DMS79 (cell line): ENCODE measurements around the gene POLD2.
"Not testable (repeated sequence)": the region's sequence is repeated elsewhere in the genome, so short reads cannot be mapped to it uniquely, and the experiment has no call there.

Experiments used
- DNase-seq: peaks from one replicate; lab custom pipeline; 2025; lab: John Stamatoyannopoulos, UW

The POLD2 gene

DNA sequence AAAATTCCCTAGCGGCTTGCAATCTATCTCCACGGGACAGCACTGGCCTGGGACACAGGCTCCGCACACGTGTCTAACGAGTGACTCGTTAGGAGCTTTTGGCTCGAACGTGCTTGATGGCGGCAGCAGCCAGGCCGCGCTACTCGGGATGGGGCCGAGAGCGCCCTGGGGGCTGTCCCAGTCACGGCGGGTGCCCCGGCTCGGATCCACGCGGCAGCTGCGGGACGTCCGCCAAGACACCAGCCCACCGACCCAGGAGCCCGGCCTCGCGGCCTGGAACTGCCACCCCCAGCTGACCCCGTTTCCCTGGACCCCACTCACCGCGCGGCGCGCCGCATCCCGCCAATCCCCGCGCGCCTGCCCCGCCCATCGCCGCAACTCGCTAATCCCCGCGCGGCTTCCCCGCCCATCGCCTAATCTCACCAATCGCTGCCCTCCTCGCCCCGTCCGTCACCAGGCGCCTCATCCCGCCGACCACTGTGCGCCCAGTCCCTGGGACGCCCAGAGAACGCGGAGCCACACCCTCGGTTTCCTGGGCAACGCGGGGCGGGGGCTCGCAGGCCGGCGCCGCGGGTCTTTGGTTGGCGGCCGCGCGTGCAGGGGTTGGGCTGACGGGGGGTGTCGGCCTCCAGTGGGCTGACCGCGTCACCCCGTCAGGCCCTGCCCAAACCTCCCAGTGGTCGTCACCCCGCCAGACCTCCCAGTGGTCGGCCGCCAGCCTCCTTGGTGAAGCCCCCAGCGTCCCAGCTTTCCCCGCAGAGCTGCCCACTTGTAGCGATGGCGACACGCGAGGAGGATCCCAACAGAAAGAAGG is at the start of gene POLD2:
Gene POLD2 (minus strand): TSS at position 359 of the 814 bp plus-strand sequence. CDS start 1,495 bp downstream, outside the sequence.
- DNase-seq = peak; percentile 98

DNA sequence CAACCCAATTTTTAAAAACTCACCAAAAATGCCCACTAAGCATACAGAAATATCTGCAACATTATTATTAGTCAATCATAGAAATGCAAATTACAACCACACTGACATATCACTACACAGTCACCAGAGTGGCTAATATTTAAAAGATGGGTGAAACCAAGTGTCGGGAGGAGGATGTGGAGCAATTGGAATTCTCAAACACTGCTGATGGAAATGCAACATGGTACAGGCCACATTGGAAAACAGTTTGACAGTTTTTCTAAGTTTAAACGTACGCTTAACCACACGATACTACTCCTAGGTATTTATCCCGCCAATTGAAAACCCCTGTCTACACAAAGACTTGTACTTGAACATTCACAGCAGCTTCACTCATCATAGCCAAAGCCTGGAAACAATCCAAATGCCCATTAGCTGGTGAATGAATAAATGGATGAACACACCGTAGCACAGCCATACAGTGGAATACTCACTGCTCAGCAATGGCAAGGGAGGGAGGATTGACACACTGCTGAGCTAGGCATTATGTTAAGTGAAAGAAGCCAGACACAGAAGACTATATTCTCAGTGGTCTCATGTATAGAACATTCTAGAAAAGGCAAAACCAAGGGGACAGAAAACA is 49.6 kb upstream of the POLD2 start:
- DNase-seq = peak; percentile 99

DNA sequence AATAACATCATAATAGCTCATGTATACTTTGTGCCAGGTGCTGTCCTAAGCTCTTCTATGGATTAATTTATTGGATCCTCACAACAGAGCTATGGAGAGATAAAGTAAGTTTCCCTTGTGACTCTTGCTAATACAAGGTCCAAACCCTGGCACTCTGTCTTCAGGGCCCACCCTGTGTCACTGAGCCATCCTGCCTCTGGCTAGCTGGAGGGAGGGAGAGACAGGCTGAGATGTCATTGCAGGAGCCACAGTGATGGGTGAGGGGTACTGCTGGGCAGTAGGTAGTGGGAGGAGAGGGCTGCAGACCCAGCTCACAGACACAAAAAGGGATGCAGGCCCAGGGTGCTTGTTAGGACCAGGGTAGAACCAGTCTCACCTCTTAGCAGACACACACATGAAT is 49.0 kb upstream of the POLD2 start:
- no peak for DNase-seq

DNA sequence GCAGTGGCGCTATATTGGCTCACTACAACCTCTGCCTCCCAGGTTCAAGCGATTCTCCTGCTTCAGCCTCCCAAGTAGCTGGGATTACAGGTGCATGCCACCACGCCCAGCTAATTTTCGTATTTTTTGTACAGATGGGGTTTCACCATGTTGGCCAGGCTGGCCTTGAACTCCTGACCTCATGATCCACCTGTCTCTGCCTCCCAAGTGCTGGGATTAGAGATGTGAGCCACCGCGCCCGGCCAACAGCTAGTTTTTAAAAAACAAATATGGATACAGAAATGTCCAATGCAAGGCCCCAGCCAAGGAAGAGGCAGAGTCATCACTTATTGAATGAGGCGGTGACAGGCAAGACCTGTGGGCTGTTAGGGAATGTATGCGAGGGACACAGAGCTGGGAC is 48.6 kb upstream of the POLD2 start:
- not testable (repeated sequence) for DNase-seq

DNA sequence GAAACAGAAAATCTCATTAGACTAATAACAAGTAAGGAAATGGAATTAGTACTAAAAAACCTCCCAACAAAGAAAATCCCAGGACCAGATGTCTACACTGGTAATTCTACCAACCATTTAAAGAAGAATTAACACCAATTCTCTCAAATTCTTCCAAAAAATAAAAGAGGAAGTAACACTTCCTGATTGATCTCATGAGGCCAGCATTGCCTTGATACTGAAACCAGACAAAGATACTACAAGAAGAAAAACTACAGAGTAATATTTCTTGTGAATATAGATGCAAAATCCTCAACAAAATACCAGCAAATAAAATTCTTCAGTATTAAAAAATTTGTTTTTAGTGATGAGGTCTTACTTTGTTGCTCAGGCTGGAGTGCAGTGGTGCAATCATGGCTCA is 44.6 kb upstream of the POLD2 start:
- no peak for DNase-seq

DNA sequence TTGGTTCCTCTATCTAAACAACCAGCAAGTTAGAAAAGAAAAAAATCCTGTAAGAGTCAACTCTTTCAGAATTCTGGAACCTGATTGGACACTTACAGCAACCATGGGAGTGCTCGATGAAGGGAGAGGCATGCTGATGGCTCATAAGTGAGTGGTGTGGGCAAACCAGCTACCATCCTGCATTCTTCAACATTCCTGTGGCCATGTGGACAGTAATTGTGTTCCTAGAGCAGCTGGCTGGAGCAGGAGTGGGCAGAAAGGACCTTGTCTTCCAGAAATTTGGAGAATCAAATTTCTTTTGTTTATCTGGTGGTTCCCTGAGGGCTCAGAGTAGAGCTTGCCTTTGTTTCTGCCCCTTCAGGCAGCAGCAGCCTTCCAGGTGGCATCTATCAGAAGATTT is 40.2 kb upstream of the POLD2 start:
- peak; percentile 62 for DNase-seq

DNA sequence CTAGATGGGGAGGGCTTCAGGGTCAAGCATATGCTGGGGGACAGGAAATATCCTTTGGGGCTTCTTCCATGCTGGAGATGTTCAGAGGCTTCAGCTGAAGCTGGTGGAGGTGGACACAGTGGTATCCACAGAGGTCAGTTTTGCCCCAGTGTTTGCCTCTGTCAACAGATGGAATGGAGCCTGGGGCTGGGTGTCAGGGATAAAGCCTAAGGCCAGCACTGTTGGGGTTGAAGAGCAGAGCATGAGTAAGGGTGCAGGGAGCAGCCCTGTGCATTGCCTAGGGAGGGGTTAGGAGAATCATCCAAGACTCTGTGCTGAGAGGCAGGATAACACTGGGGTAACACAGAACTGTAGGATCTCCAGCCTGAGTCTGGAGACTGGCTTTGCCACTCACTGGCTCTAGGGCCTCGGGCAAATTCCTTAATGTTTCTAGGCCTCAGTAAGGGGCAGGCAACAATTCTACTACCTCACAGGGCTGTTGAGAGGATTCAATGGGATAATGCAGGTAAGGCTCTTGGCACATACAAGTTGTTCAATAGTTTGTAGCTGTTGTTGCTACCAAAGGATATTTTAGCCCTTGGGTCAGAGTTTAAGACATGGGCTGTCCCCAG is 39.5 kb upstream of the POLD2 start:
- no peak for DNase-seq

DNA sequence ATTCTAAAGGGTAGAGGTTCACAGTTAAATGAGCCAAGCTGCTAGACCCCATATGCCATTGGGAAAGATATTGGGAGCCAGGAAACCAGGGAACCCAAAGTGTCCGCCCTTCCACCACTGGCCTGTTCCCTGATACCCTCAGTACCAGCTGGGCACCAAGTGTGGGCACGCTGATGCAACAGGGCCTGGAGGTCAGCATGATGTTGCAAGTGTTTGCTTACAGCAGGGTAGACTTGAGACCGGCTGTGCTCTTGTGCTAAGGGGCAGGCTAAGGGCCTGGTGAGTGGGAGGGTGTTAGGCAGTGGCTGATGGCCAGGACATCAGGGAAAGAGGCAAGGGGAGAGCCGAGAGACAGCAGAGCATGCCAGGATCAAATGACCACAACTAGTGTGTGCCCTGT is 38.8 kb upstream of the POLD2 start:
- no peak for DNase-seq

DNA sequence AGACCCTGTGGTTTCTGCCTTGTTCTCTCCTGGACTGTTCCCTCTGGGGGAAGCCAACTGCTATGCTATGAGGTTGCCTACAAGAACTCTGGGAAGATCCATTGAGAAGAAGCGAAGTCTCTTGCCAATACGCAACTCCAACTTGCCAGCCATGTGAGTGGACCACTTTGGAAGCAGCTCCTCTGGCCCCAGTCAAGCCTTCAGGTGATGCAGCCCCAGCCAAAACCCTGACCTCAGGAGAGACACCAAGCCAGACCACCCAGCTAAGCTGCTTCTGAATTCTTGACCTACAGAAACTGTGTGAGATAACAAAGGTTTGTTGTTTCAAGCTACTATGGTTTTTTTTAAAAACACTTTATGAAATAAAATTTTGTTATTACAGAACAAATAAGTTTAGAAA is 38.0 kb upstream of the POLD2 start:
- DNase-seq = no peak

DNA sequence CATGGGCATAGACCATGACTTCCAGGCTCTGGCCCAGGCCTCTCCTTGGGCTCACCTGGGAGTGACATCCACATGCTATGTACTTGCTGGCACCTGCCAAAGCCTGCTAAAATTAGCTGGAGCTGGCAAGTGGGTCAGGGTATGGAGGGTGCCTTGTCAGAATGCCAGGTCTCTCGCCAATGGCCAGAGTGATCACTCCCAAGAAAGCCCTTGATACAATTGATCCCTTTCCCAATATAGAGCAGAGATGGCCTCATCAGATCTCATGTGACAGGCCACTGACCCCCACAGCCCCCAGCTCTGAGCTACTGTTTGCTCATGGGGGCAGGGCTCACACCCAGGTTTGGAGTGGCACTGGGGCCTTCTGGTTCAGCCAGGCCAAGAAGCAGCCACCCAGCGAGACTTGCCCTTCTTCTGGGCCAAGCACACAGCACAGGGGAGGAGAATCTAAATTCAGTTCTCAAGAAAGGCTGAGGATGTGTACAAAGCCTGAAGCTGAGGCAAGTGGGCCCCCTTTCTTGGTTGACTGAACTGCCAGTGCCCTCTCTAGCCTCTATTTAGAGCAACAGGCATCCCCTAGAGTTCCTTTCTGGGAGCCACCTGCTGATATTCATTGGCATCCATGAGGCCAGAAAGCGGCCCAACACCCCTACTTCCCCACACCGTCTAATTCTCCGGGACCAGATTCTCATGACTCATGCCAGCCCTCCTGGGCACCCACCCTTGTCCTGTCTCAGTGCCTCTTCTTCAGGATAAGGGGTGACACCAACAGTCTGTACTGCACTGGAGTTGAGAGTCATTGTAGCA is 36.7 kb upstream of the POLD2 start:
- DNase-seq = no peak

DNA sequence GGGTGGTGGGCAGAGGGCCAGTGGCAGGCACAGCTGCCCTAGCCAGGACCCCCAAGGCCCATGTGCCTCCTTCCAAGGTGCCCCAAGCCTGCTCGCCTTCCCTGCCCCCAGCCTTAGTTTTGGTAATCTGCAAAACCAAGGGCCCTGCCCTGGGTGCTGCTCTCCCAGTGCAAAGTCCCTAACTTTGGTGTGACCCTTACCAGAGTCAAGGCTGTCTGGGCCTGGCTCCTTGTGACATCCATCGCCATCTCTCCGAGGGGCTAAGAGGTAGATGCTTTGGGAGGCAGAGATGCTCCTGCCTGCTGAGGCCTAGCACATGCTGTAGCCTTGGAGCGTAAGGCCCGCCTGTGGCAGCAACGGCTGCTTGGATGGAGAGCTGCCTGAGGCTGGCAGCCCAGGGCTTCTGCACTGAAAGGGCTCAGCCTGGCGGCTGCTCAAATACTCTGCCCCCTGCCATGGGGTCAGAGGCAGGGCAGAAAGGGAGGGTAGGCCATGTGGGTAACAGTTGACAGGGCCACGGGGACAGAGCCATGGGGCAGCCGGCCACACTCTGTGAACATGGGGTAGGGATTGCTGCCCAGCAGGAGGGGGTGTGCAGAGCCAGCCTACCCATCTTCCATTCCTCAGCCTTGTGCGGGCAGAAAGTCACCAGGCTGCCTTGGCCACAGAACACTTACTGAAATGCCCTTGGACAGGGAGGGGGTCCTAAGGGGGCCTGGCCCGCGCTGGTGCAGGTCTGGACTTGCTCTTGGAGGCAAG is 35.7 kb upstream of the POLD2 start:
- no peak for DNase-seq

DNA sequence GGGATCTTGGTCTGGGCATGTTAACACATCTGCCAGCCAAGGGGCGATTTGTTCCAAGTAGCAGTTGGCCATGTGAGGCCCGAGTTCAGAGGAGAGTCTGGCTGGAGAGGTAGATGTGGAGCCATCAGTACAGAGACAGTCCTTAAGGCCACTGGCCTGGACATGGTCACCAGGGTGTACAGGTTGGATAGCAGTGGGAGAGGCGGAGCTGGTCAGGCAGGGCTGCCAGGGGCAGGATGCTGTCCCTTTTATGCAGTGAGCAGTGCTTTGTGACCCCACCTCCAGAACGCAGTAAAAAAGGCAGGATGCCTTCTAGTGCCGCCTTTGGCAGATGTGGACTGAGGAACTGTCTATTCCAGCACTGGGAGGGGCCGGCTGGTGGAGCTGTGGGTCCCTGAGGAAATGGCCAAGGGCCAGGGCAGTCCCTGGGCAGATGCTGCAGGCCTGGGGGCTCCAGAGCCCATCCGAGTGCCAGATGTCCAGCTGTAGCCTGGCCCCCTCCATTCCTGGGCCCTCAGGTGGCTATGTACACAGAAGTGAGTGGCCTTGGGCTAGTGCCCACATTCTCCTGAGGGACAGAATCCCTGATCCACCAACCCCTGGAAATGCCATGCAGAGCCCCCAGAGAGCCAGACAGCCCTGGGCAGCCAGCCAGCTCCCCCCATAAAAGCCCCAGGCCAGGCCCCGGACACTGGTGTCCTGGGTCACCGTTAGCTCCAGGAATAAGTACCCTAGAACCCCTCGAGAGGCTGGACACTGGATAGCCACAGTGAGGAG is 34.9 kb upstream of the POLD2 start:
- no peak for DNase-seq

DNA sequence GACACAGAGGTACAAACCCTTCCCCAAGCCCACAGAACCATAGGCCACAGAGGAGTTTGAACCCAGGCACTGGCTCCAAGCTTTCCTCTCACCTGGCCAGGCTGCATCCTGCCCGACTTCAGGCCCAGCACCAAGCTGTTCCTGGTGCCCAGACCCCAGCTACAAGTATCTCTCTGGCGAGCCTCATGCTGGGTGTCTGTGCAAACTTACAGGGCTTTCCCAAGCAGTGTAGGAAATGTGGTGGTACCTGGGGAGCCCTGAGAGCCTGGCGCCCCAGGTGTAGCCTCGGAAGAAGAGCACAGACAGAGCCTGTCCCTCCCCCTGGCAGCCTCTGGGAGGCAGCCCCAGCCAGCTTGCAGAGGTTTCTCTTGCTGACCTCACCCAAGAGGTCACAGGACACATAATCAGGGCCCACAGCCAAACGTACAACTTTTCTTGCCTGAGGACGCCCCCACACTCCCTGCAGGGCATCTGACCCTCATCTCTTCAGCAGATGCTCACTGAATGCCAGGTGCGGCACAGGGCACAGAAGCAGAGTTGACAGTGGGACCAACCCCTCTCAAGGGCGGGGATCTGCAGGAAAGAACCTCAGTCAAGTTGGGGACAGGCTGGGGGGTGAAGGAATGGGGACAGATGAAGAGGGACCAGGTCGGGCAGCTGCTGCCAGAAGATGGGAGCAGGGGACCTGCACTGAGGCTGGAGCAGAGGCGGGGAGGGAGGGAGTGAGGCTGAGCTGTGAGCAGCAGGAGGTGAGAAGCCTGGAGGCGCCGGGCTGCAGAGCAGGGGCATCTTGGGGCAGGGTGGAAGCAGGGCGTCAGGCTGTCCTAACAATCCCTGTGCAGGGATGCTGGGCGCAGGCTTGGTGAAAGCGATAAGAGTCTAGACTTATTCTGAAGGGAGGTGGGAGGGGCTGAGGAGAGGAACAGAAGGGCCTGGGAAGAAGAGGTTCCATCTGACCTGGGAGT is 34.0 kb upstream of the POLD2 start:
- DNase-seq = no peak

DNA sequence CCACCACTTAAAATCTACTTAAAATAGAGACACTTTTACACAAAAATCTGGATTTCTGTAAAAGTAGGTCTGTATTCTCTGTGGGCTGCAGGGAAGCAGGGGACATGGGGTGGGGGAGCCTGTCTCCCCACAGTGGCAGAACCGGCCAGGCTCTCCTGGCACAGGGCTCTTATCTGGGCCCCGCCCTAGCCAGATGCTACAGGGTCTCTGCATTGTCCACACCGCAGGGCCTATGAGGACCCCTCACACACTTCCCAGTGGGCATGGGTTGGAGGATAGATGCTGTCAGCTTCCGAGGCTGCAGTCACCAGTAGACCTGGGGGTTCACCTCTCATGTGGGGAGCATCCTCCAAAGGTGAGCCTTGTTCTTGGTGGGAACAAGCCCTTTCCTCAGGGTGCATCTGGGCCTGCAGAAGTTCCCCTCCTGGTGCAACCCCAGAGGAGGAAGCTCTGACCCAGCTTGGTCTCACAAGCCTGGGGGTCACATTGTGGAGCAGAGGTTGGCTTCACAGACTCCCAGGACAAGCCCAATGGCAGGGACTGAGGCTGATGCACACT is 33.2 kb upstream of the POLD2 start:
- DNase-seq = no peak

DNA sequence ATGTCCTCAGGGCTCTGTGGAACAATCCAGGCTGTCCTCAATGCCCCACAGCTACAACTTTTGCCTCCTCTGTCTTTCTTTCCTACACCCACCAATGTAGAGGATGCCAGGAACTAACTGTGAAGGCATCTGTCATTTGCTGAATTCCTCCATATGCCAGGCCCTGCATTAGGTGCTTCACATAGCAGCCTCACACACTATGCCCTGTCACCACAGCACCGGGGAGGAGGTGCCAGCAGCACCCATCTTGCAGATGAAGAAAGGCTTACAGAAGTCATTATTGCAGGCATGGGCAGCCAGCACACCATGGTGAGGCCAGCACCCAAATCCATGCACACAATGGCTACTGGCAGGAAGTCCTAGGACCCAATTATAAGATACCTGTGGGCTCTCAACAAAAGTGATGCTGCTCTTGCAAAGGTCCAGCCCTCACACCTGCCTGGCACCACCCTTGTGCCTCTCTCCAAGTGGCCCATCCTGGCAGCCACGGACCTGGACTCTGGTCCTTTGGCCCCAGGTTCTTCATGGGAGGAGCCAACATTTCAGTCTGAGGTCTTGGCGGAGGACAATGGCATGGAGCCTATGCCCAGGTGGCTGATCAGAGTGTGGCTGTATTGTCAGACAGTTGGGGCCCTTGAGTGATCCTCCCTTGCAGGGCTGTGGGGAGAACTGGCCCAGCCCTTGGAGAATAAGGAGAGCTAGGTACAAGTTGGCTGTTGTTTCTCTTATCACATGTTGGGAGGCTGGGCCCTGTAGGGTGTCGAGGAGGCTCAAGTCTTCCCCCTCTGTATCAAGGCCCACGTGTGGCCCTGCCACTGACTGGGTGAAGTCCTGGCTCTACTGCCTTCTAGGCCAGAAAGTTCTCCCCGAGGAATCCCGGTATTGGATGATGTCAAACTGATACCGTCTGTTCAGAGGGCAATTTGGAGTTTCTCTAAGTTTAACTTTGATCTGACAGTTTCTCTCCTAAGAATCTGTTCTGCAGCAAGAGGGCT is 32.1 kb upstream of the POLD2 start:
- no peak for DNase-seq

DNA sequence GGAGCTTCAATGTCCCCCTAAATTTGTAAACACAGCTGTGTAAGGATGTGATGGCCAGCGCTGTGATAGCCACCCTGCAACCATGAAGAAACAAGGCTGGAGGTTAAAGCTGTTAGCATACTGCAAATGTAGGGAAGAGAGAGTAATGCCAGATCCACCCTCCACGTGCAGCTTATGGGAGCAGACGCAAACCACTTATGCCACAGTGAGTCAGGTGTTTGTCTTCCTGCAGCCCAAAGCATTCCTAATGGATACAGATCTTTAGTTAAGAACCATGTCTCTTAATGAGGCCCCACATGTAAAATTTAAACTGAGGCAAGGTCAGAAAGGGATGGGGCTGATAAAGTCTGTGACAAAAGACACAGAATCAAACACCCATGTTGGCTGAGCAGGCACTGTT is 31.4 kb upstream of the POLD2 start:
- no peak for DNase-seq

DNA sequence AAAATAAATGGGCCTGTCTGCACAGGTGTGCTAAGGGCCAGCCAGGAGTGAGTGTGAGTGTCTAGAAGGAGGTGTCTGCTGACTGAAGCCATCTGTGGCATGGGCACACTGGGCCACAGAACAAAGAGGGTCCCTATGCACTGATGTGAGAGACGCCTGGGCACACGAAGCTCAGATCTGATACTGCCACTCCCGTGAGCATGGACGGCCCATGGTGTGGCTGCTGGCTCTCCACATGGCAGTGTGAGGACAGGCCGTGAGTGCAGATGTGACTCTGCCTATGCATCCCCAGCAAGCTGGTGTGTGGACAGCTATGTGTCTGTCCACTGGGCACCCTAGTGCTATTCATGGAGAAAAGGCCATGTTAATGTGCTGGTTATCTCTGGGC is 30.6 kb upstream of the POLD2 start:
- DNase-seq = no peak
